Globus pallidus (tissue), 1 donor: ENCODE measurements around the gene PLOD2.

Experiments
- DNase-seq: peaks from one replicate; pipeline ENCODE4 v3.0.0-alpha.2; 2015; ENCODE audit warnings: low spot score

PLOD2 gene

GRCh38 chr3:146036281-146036680 lies 124.7 kb downstream of the PLOD2 start:
- no peak for DNase-seq

DNA sequence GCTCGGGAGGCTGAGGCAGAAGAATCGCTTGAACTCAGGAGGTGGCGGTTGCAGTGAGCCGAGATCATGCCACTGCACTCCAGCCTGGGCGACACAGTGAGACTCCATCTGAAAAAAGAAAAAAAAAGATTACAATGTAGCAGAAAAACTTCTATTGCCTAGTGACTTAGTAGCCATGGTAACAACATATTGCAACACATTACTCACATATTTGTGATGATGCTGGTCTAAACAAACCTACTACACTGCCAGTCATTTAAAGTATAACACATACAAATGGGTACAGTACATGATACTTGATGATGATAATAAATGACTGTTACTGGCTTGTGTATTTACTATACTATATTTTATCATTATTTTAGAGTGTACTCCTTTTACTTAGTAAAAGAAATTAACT lies 125.6 kb downstream of the PLOD2 start:
- DNase-seq, result no peak

DNA sequence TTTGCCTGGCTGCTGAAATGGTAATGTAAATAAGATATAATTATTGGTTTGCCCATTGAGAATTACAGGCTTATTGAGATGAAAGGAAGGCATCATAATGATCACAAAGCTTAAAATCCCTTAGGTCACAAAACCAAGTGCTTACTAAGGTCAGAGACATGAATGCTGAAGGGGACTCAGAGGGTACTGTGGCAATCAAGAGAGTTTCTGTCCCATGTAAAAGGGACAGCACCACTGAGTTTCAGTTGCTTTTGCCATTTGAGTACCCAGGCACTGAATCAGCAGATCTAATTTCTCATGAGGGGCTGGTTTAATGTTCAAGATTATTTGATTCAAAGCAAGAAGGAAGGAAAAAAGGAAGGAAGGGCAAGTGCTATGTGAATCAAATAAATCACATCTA lies 127.0 kb downstream of the PLOD2 start:
- DNase-seq, result no peak

- DNase-seq, result no peak
Observed at GRCh38 chr3:146026547-146026946, 134.4 kb downstream of the PLOD2 start.

DNA sequence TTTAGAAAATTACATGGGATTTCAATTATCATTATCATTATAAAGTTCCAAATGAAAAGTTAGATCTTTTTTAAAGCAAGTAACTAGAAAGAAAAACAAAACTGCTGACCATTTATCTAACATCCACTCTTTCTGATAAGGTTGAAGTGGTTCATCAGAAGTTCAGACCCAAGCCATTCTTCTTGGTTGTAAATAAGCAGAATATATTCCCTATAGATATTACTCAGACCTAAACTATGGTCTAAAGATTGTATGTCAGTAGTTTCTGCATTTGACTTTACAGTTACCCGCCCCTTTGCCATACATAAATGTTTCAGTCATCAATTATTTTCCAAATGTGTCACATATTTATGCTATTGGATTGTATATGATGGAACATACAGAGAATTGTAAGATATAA lies 136.7 kb downstream of the PLOD2 start:
- DNase-seq, result no peak

DNA sequence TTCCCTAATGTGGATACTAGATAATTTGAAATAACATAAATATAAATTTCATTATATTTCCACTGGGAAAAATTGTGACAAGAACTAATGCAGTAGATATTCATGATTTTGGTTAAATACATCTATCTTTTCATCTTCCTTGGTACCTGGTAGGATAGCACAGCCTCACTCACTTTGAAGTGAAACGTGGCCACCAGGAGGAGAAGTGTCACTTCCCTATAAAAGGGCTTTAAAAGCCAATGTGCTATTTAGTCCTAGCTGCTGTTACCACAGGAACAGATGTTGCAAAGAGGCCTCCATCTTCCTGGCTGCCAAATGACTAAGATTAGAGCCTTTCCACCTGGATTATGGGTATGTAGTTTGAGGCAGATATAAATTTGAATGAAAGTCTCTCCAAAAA lies 140.0 kb downstream of the PLOD2 start:
- no peak for DNase-seq

DNA sequence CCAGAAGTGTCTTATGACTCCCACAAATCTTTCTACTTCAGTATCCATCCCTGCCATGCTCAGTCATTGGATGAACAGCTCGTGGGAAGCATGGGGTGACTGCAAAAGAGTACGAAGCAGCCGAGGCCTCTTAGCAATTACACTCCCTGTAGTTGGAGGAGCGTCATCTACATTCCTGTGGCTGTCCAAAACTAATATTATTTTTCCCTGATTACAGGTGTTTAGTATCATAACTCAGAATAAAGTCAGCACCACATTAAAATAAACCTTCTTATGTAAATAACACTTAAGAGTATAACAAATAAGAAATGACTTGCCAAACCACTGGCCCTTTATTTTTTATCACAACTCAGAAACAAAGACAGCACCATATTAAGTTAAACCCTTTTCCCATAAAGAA lies 141.5 kb downstream of the PLOD2 start:
- DNase-seq, result no peak
